Neural progenitor cell (in vitro differentiated cells): ENCODE data around the gene CD40. TPM values are rescaled to one million over a fixed set of nuclear protein-coding genes. Genes with fewer than 3 reads are reported as not detected.

Experiments
- DNase-seq: peaks from one replicate; pipeline ENCODE4 v3.0.0-alpha.2; 2016; ENCODE audit warnings: low spot score
- H2AFZ ChIP-seq: fragments of 200-600 bp; sonication (generic); replicated peaks from 2 replicates; pipeline ENCODE4 v1.6.1; 2016; ENCODE audit warnings: antibody characterized with exemption
- H3F3A ChIP-seq: fragments of 200-600 bp; sonication (generic); 2 replicates; pipeline ENCODE4 v1.6.1; 2016; ENCODE audit warnings: antibody characterized with exemption, low read depth
- H3K27ac ChIP-seq: fragments of 200-600 bp; sonication (generic); 2 replicates; pipeline ENCODE4 v1.5.1; 2016; ENCODE audit warnings: mild to moderate bottlenecking
- H3K27me3 ChIP-seq: fragments of 200-600 bp; sonication (generic); 2 replicates; pipeline ENCODE4 v1.6.1; 2016; ENCODE audit warnings: mild to moderate bottlenecking, moderate library complexity
- H3K36me3 ChIP-seq: fragments of 200-600 bp; sonication (generic); 2 replicates; pipeline ENCODE4 v1.5.1; 2016
- H3K4me1 ChIP-seq: fragments of 200-600 bp; sonication (generic); 2 replicates; pipeline ENCODE4 v1.6.1; 2016; ENCODE audit warnings: mixed run types
- H3K4me2 ChIP-seq: fragments of 200-600 bp; sonication (generic); 2 replicates; pipeline ENCODE4 v1.6.1; 2016
- H3K4me3 ChIP-seq: fragments of 200-600 bp; sonication (generic); 2 replicates; pipeline ENCODE4 v1.5.1; 2016
- H3K79me2 ChIP-seq: fragments of 200-600 bp; sonication (generic); 2 replicates; pipeline ENCODE4 v1.6.1; 2016; ENCODE audit warnings: low read depth
- H3K9ac ChIP-seq: fragments of 200-600 bp; sonication (generic); 2 replicates; pipeline ENCODE4 v1.6.1; 2016
- H3K9me3 ChIP-seq: fragments of 200-600 bp; sonication (generic); 2 replicates; pipeline ENCODE4 v1.5.1; 2016; ENCODE audit warnings: low read depth
- H4K20me1 ChIP-seq: fragments of 200-600 bp; sonication (generic); 2 replicates; pipeline ENCODE4 v1.6.1; 2016; ENCODE audit warnings: low read depth
- H3K27ac Mint-ChIP-seq: 3 replicates; pipeline ENCODE4 v1.8.0; 2021; ENCODE audit warnings: mixed read lengths
- H3K27me3 Mint-ChIP-seq: 2 replicates; pipeline ENCODE4 v1.8.0; 2022; ENCODE audit warnings: low read depth, mild to moderate bottlenecking, inconsistent platforms, moderate library complexity, mixed read lengths; ENCODE audit not compliant: insufficient read depth
- H3K36me3 Mint-ChIP-seq: 3 replicates; pipeline ENCODE4 v1.8.0; 2021; ENCODE audit warnings: mixed read lengths
- H3K4me1 Mint-ChIP-seq: 3 replicates; pipeline ENCODE4 v1.8.0; 2021; ENCODE audit warnings: mixed read lengths
- H3K4me3 Mint-ChIP-seq: 3 replicates; pipeline ENCODE4 v1.8.0; 2021; ENCODE audit warnings: mild to moderate bottlenecking, moderate library complexity, mixed read lengths
- H3K9me3 Mint-ChIP-seq: 3 replicates; pipeline ENCODE4 v1.8.0; 2020; ENCODE audit warnings: mixed read lengths
- EZH2 ChIP-seq: fragments of 200-600 bp; sonication (generic); IDR thresholded peaks from 2 replicates; pipeline ENCODE4 v1.6.1; 2017; ENCODE audit warnings: antibody characterized with exemption, mild to moderate bottlenecking, moderate library complexity
- EZH2phosphoT487 ChIP-seq: fragments of 200-600 bp; sonication (generic); IDR thresholded peaks from 2 replicates; pipeline ENCODE4 v1.6.1; 2017; ENCODE audit warnings: antibody characterized with exemption
- total RNA-seq: library from RNA; depleted of rRNA; stranded (reverse); fragments of >200 nt; gene quantifications from 2 replicates; pipeline ENCODE4 v1.2.3, GENCODE V29; 2015; ENCODE audit warnings: low replicate concordance
- TF ChIP-seq, protein P1 (sequence below): fragments of 200-600 bp; sonication (generic); IDR thresholded peaks from 2 replicates; pipeline ENCODE4 v1.5.1; 2017; ENCODE audit warnings: antibody characterized with exemption, mild to moderate bottlenecking

Gene CD40
- total RNA-seq, 1 donor from 2014 or later = 11.0 TPM

DNA sequence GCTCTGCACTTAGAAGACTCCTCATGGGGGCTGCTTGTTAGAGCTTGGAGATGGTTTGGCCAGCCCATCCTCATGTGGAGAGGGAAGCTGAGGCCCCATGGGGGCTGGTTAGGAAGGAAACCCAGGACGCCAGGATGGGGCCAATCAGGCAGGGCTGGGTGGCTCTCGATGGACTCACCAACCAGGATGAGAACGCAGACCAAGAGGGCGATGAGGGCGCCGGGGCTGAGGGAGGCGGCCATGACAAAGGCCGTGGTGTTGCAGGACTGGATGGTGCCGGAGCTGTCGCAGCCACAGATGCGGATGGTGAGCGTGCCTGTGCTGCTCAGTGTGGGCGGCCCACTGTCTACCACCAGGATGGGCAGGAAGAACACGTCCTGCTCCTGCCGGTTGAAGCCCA lies 59.7 kb downstream of the CD40 start:
- Histone ChIP-seq H3K36me3 (no peaks in the 10 kb centered on the region), H3F3A (peaks cover 10% of the 10 kb centered on the region), H3K27me3 (peaks cover 42% of the 10 kb centered on the region), H3K4me2 (no peak overlapping the region), H2AFZ (no peak overlapping the region), H3K4me3 (no peak overlapping the region), H3K9ac (no peak overlapping the region), H4K20me1 (no peaks in the 10 kb centered on the region), H3K27ac (no peak overlapping the region), H3K79me2 (no peaks in the 10 kb centered on the region), H3K4me1 (no peaks in the 10 kb centered on the region), H3K9me3 (no peaks in the 10 kb centered on the region)
- Mint-ChIP-seq H3K4me3 (no peak overlapping the region), H3K27me3 (peaks cover 33% of the 10 kb centered on the region), H3K27ac (no peak overlapping the region), H3K36me3 (no peaks in the 10 kb centered on the region), H3K4me1 (peaks cover 3% of the 10 kb centered on the region), H3K9me3 (no peaks in the 10 kb centered on the region)
- DNase-seq = no peak
- TF ChIP-seq EZH2 (no peak), EZH2phosphoT487 (no peak)
- TF ChIP-seq, protein P1, sequence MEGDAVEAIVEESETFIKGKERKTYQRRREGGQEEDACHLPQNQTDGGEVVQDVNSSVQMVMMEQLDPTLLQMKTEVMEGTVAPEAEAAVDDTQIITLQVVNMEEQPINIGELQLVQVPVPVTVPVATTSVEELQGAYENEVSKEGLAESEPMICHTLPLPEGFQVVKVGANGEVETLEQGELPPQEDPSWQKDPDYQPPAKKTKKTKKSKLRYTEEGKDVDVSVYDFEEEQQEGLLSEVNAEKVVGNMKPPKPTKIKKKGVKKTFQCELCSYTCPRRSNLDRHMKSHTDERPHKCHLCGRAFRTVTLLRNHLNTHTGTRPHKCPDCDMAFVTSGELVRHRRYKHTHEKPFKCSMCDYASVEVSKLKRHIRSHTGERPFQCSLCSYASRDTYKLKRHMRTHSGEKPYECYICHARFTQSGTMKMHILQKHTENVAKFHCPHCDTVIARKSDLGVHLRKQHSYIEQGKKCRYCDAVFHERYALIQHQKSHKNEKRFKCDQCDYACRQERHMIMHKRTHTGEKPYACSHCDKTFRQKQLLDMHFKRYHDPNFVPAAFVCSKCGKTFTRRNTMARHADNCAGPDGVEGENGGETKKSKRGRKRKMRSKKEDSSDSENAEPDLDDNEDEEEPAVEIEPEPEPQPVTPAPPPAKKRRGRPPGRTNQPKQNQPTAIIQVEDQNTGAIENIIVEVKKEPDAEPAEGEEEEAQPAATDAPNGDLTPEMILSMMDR = no peak

DNA sequence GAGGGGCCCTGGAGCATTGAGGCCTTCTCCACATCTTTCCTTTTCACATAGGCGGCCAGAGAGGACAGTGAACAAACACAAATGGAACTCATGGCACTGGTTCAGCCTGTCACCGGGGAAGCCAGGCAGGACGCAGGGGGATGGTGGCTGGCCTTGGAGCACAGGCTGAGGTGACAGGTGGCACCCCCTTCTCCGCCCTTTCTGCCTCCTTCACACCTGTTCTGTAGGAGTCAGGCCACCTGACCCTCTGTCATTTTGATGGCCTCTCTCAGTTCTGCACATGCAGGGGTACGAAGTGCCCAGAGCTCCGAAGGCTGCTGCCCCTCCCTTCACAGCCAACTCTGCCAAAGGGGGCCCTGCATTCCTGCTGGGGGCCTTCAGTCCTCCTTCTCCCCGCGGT lies 60.8 kb downstream of the CD40 start:
- no peak for DNase-seq
- Mint-ChIP-seq H3K4me3 (no peak overlapping the region), H3K9me3 (no peaks in the 10 kb centered on the region), H3K36me3 (no peaks in the 10 kb centered on the region), H3K27me3 (peaks cover 29% of the 10 kb centered on the region), H3K27ac (no peak overlapping the region), H3K4me1 (peaks cover 3% of the 10 kb centered on the region)
- H3K4me3 ChIP-seq = no peak overlapping the region
- H3K79me2 ChIP-seq = no peaks in the 10 kb centered on the region
- no peaks in the 10 kb centered on the region for H3K36me3 ChIP-seq
- H3K4me1 ChIP-seq = no peaks in the 10 kb centered on the region
- peaks cover 31% of the 10 kb centered on the region for H3K27me3 ChIP-seq
- no peak overlapping the region for H3K9ac ChIP-seq
- H3K4me2 ChIP-seq = no peak overlapping the region
- H4K20me1 ChIP-seq = no peaks in the 10 kb centered on the region
- no peak overlapping the region for H3K27ac ChIP-seq
- H2AFZ ChIP-seq = no peak overlapping the region
- H3K9me3 ChIP-seq = no peaks in the 10 kb centered on the region
- H3F3A ChIP-seq = peaks cover 10% of the 10 kb centered on the region
- TF ChIP-seq, protein P1 = no peak
- no peak for TF ChIP-seq EZH2phosphoT487
- TF ChIP-seq EZH2 = no peak

Other genes starting within 250 kb of the CD40 start
- 10.7 and 16.6 TPM in 2 replicates for gene ZSWIM1, start 237.1 kb upstream of the CD40 start, total RNA-seq
- gene SPATA25, start 230.7 kb upstream of the CD40 start, total RNA-seq = 0.43 and 0.54 TPM in 2 replicates
- gene NEURL2, start 227.1 kb upstream of the CD40 start, total RNA-seq = 0.24 and 1.2 TPM in 2 replicates
- 15.1 and 30.9 TPM in 2 replicates for gene CTSA, start 227.0 kb upstream of the CD40 start, total RNA-seq
- gene PLTP, start 206.2 kb upstream of the CD40 start, total RNA-seq = 22.3 and 54.4 TPM in 2 replicates
- gene PCIF1, start 183.6 kb upstream of the CD40 start, total RNA-seq = 9.5 and 24.5 TPM in 2 replicates
- gene ZNF335, start 146.1 kb upstream of the CD40 start, total RNA-seq = 7.2 and 17.4 TPM in 2 replicates
- 0.15 TPM in 1 of 2 replicates, not detected in the other for gene MMP9, start 109.4 kb upstream of the CD40 start, total RNA-seq
- gene SLC12A5, start 89.1 kb upstream of the CD40 start, total RNA-seq = 0.37 and 0.77 TPM in 2 replicates
- gene NCOA5, start 28.4 kb upstream of the CD40 start, total RNA-seq = 10.3 and 18.4 TPM in 2 replicates
- gene CDH22, start 190.2 kb downstream of the CD40 start, total RNA-seq = 0.13 and 0.28 TPM in 2 replicates